K562 (cell line): ENCODE measurements around the gene TTC24. TPM values are rescaled to one million over a fixed set of nuclear protein-coding genes. Genes with fewer than 3 reads are reported as not detected.

ENCODE experiments used
- ATAC-seq: fragments of 200-7000 bp; cut with Tn5 transposase; 3 replicates; pipeline ENCODE4 v1.9.1; 2020; ENCODE audit warnings: moderate library complexity
- BruUV-seq: library from RNA; stranded (reverse); fragments of 400-500 nt; replicated peaks from 2 replicates; lab custom pipeline; 2021; lab: Mats Ljungman, UMichigan
- CTCF ChIA-PET: fragments of 300-600 bp; formaldehyde crosslinking; extraction: SDS; loops from one replicate; lab custom pipeline; 2021; ENCODE audit warnings: low intra/inter-chr PET ratio; lab: Yijun Ruan, JAX
- POLR2A ChIA-PET: fragments of 300-600, 350-650 bp; sonication (Branson Sonifier 250); formaldehyde crosslinking; extraction: SDS; loops from one replicate; lab custom pipeline; 2021; ENCODE audit warnings: antibody characterized with exemption, inconsistent platforms; lab: Yijun Ruan, JAX
- DNase-seq, 4 experiments: peaks; one replicate each; pipeline versions ENCODE4 v3.0.0 to v3.0.0-alpha.2; 2011 to 2018; ENCODE audit warnings: low spot score in 3 of 4, mixed read lengths in 3 of 4; ENCODE audit errors: extremely low read depth in 1 of 4
- FAIRE-seq: peaks from 2 replicates; lab custom pipeline; 2011; peaks lifted over from hg19 to GRCh38; lab: Jason Lieb, UNC
- H2AFZ ChIP-seq: 2 replicates; pipeline ENCODE4 v1.6.0; 2011; ENCODE audit warnings: low read depth, low read length, control low read depth, inconsistent platforms
- H3K27ac ChIP-seq: fragments of 200-600 bp; 3 replicates; pipeline ENCODE4 v1.8.0; 2011; ENCODE audit warnings: low read depth, mild to moderate bottlenecking, control low read depth, inconsistent platforms, low read length, moderate library complexity, mixed read lengths; ENCODE audit errors: extremely low read depth
- H3K27me3 ChIP-seq, 2 experiments: fragments of 300-600 bp in 1 of 2; 2 replicates in 1 of 2; 3 replicates in 1 of 2; pipeline versions ENCODE4 v1.6.0 to v1.8.0; 2011; ENCODE audit warnings: inconsistent platforms in 2 of 2, low read length in 2 of 2, mild to moderate bottlenecking in 1 of 2, mixed read lengths in 1 of 2, moderate library complexity in 1 of 2; ENCODE audit not compliant: control insufficient read depth in 2 of 2, insufficient read depth in 2 of 2
- H3K36me3 ChIP-seq: fragments of 300-600 bp; 3 replicates; pipeline ENCODE4 v1.8.0; 2011; ENCODE audit warnings: mild to moderate bottlenecking, low read length, inconsistent platforms; ENCODE audit not compliant: control insufficient read depth, insufficient read depth
- H3K4me1 ChIP-seq, 2 experiments: fragments of 200-600 bp in 1 of 2; replicated peaks in 1 of 2; 2 replicates in 1 of 2; 3 replicates in 1 of 2; pipeline versions ENCODE4 v1.5.1 to v1.8.0; 2011; ENCODE audit warnings: inconsistent platforms in 2 of 2, low read length in 2 of 2, mild to moderate bottlenecking in 1 of 2, mixed read lengths in 1 of 2, moderate library complexity in 1 of 2; ENCODE audit not compliant: control insufficient read depth in 2 of 2, insufficient read depth in 2 of 2
- H3K4me2 ChIP-seq: 2 replicates; pipeline ENCODE4 v1.6.1; 2011; ENCODE audit warnings: low read length, control low read depth, inconsistent platforms, mixed read lengths; ENCODE audit not compliant: insufficient read depth
- H3K4me3 ChIP-seq: fragments of 200-600 bp; sonication (generic), shearing (Covaris generic); 2 replicates; pipeline ENCODE4 v1.5.1; 2016; ENCODE audit warnings: control low read depth, inconsistent platforms
- H3K79me2 ChIP-seq: fragments of 200-600 bp; 3 replicates; pipeline ENCODE4 v1.8.0; 2011; ENCODE audit warnings: low read length, inconsistent platforms; ENCODE audit not compliant: control insufficient read depth, insufficient read depth
- H3K9ac ChIP-seq, 2 experiments: 2 replicates each; pipeline versions ENCODE4 v1.6.0 to v1.6.1; 2011; ENCODE audit warnings: low read depth in 2 of 2, low read length in 2 of 2, control low read depth in 1 of 2, inconsistent platforms in 1 of 2, mild to moderate bottlenecking in 1 of 2, mixed read lengths in 1 of 2; ENCODE audit not compliant: insufficient read depth in 1 of 2
- H3K9me1 ChIP-seq: one replicate; pipeline ENCODE4 v1.6.0; 2011; ENCODE audit warnings: inconsistent platforms, mild to moderate bottlenecking, low read length, moderate library complexity; ENCODE audit not compliant: control insufficient read depth, insufficient read depth
- H3K9me3 ChIP-seq: replicated peaks from 2 replicates; pipeline ENCODE4 v1.5.1; 2011; ENCODE audit warnings: low read depth, low read length, inconsistent platforms; ENCODE audit not compliant: control insufficient read depth, insufficient read depth
- H4K20me1 ChIP-seq: replicated peaks from 2 replicates; pipeline ENCODE4 v1.6.1; 2011; ENCODE audit warnings: low read length, inconsistent platforms, mixed read lengths; ENCODE audit not compliant: control insufficient read depth, insufficient read depth
- ELF2 ChIP-seq: fragments of 250-450 bp; sonication (Bioruptor Pico); IDR thresholded peaks from 2 replicates; pipeline ENCODE4 v1.5.0; 2021; ENCODE audit warnings: mild to moderate bottlenecking
- ETV6 ChIP-seq, 3 experiments: fragments of 150-350 bp in 1 of 3; sonication (generic) in 1 of 3; formaldehyde crosslinking in 1 of 3; IDR thresholded peaks; 2 replicates each; pipeline versions ENCODE4 v1.6.1 to v1.8.0; 2014 to 2022; ENCODE audit warnings: borderline replicate concordance in 2 of 3, low read depth in 2 of 3, antibody characterized with exemption in 1 of 3, low read length in 1 of 3, mild to moderate bottlenecking in 1 of 3, missing genetic modification reagents in 1 of 3
- GTF2A2 ChIP-seq: IDR thresholded peaks from 2 replicates; pipeline ENCODE4 v1.6.1; 2016; ENCODE audit warnings: mild to moderate bottlenecking, missing genetic modification characterization, missing compliant biosample characterization
- HES1 ChIP-seq: fragments of 450-650 bp; IDR thresholded peaks from 2 replicates; pipeline ENCODE4 v1.6.1; 2016; ENCODE audit warnings: low read depth, mild to moderate bottlenecking, moderate library complexity
- MTA1 ChIP-seq: fragments of 450-650 bp; IDR thresholded peaks from 2 replicates; pipeline ENCODE4 v1.6.1; 2017; ENCODE audit warnings: borderline replicate concordance
- NFXL1 ChIP-seq: fragments of 450-650 bp; formaldehyde crosslinking; IDR thresholded peaks from 2 replicates; pipeline ENCODE4 v1.4.0; 2021; ENCODE audit warnings: mild to moderate bottlenecking
- SIN3B ChIP-seq: fragments of 450-650 bp; IDR thresholded peaks from 2 replicates; pipeline ENCODE4 v1.6.1; 2017; ENCODE audit warnings: low read depth, mild to moderate bottlenecking, moderate library complexity
- TEAD2 ChIP-seq: fragments of 450-650 bp; IDR thresholded peaks from 2 replicates; pipeline ENCODE4 v1.6.1; 2016; ENCODE audit warnings: missing genetic modification characterization, control low read depth, missing compliant biosample characterization
- WGBS: fragments of 100-300 bp; shearing (Covaris generic); methylation state at CpG from one replicate; pipeline ENCODE4 v1.1.6; 2016; ENCODE audit warnings: low coverage, mixed read lengths; ENCODE audit not compliant: insufficient coverage; ENCODE audit errors: missing lambda C conversion rate; 5-methylcytosine and 5-hydroxymethylcytosine counted together
- in situ Hi-C: fragments of 300-500 bp; cut with MboI; formaldehyde crosslinking; loops from 4 replicates; pipeline ENCODE4 v1.15.0; 2018; ENCODE audit warnings: inconsistent platforms, mixed read lengths
- intact Hi-C: fragments of 100-400 bp; cut with micrococcal nuclease; formaldehyde crosslinking; loops from 2 replicates; pipeline ENCODE4 v1.14.2; 2022
- polyA plus RNA-seq, 8 experiments: library from polyadenylated mRNA; depleted of rRNA in 4 of 8; stranded (reverse) in 5 of 8; unstranded in 3 of 8; fragments of >200 nt; fragmentation: Nextera tagmentation in 2 of 8; fragmentation: Illumina TruSeq in 1 of 8; extraction: Ambion mirVana in 2 of 8; extraction: Trizol in 1 of 8; gene quantifications; 2 replicates each; pipeline versions ENCODE4 v1.2.1 to v1.2.3, GENCODE V29; 2011 to 2014; ENCODE audit warnings: inconsistent platforms in 1 of 8, missing spikeins in 1 of 8
- total RNA-seq, 7 experiments: library from RNA; depleted of rRNA in 6 of 7; stranded (reverse); fragments of >200 nt in 6 of 7; fragmentation: Illumina TruSeq in 2 of 7; extraction: Trizol in 2 of 7; gene quantifications; 2 replicates each; pipeline versions ENCODE4 v1.2.1 to v1.2.3, GENCODE V29; 2011 to 2021; ENCODE audit warnings: low replicate concordance in 1 of 7

The TTC24 gene
- total and polyA plus RNA-seq, 9 of the 15 experiments (the other 6 are each of a cell fraction or from before 2014, with no cell fraction given): not detected

GRCh38 chr1:156549831-156550230 is 29.7 kb upstream of the TTC24 start:
- FAIRE-seq: no peak
- 93% methylated on average over 1 of the region's 1 CpG for WGBS
- H2AFZ ChIP-seq: no peak overlapping the region
- no peak for TF ChIP-seq MTA1
- no peak for TF ChIP-seq GTF2A2 (tag)
- no peak for TF ChIP-seq NFXL1 (CRISPR knock-in tag)
- TF ChIP-seq ELF2 (CRISPR knock-in tag): no peak
- TF ChIP-seq SIN3B: no peak
- no peak for TF ChIP-seq HES1
- TF ChIP-seq TEAD2 (tag): no peak
- TF ChIP-seq ETV6 (IDR thresholded peaks at IDR 0.05; ENCODE audit: borderline replicate concordance in 1 of 2, low read depth in 2 of 2, low read length in 1 of 2): no peak
- TF ChIP-seq ETV6 (CRISPR knock-in tag; IDR thresholded peaks at IDR 0.05; ENCODE audit: borderline replicate concordance): no peak
- TF ChIP-seq, all 486 proteins: peak for 0
- Histone ChIP-seq H3K9me3 (no peaks in the 10 kb centered on the region), H3K36me3 (peaks cover 44% of the 10 kb centered on the region; the same call in 2 of the 3 replicates), H3K79me2 (no peaks in the 10 kb centered on the region), H3K4me2 (no peak overlapping the region), H3K27me3 (no peaks in the 10 kb centered on the region), H3K9me1 (no peaks in the 10 kb centered on the region), H3K4me3 (no peak overlapping the region), H3K27ac (no peak overlapping the region), H3K4me1 (no peaks in the 10 kb centered on the region), H3K9ac (peak overlapping the region in 1 of 2 experiments; percentile 9; a peak in 1 of 4 replicates), H4K20me1 (no peaks in the 10 kb centered on the region)
- no TSS peak for BruUV-seq
- DNase-seq: no peak
- ChIA-PET CTCF (no interaction called here), POLR2A (interaction anchor here (0.6 to 1.5 kb wide), 3 partner anchors 9 to 18 kb away, joined by 3 to 4 read pairs (median 3); no protein-coding TSS in a partner anchor)
- no peak for ATAC-seq
- intact Hi-C loops (loop anchor here (10.0 kb wide), 1 partner anchor 65 kb away; no protein-coding TSS in a partner anchor), in situ Hi-C loops (no loop called here)
